H1 (cell line): Measurements from ENCODE around the gene RYR3.

Source experiments
- EZH2 ChIP-seq: fragments of 200-600 bp; sonication (generic); IDR thresholded peaks from 2 replicates; pipeline ENCODE4 v1.7.1; 2012; ENCODE audit warnings: low read depth, mild to moderate bottlenecking, moderate library complexity, low read length, inconsistent platforms; ENCODE audit not compliant: severe bottlenecking
- JUND ChIP-seq: IDR thresholded peaks from 2 replicates; pipeline ENCODE4 v1.6.1; 2011; ENCODE audit warnings: mild to moderate bottlenecking, improper control_type of control experiment, low read length
- KDM1A ChIP-seq: fragments of 200-600, 300-600 bp; sonication (generic); IDR thresholded peaks from 2 replicates; pipeline ENCODE4 v1.7.1; 2016; ENCODE audit warnings: mild to moderate bottlenecking, low read length, borderline replicate concordance
- KDM4A ChIP-seq: IDR thresholded peaks from one replicate; pipeline ENCODE4 v1.7.1; 2012; ENCODE audit warnings: low read depth, mild to moderate bottlenecking, moderate library complexity, low read length, inconsistent platforms; ENCODE audit not compliant: severe bottlenecking
- POLR2A ChIP-seq, 2 experiments: IDR thresholded peaks; 1 replicate in 1 of 2; 2 replicates in 1 of 2; pipeline ENCODE4 v1.6.1; 2011; ENCODE audit warnings: low read depth in 2 of 2, low read length in 2 of 2, mild to moderate bottlenecking in 2 of 2; ENCODE audit errors: control extremely low read depth in 1 of 2
- RXRA ChIP-seq: IDR thresholded peaks from 2 replicates; pipeline ENCODE4 v1.6.1; 2011; ENCODE audit warnings: low read depth, mild to moderate bottlenecking, low read length, moderate library complexity; ENCODE audit not compliant: insufficient read depth
- SUZ12 ChIP-seq: fragments of 200-600 bp; sonication (generic); IDR thresholded peaks from 2 replicates; pipeline ENCODE4 v1.6.1; 2012; ENCODE audit warnings: mild to moderate bottlenecking, inconsistent platforms, low read length, moderate library complexity, mixed read lengths
- TAF1 ChIP-seq: IDR thresholded peaks from 2 replicates; pipeline ENCODE4 v1.6.1; 2011; ENCODE audit warnings: mild to moderate bottlenecking, low read depth, low read length
- TF ChIP-seq, protein P1 (sequence below): IDR thresholded peaks from 2 replicates; pipeline ENCODE4 v1.6.1; 2011; ENCODE audit warnings: low read depth, mild to moderate bottlenecking, low read length; ENCODE audit not compliant: insufficient read depth
- TF ChIP-seq, protein P2 (sequence below), 3 experiments: IDR thresholded peaks; 1 replicate in 2 of 3; 2 replicates in 1 of 3; pipeline versions ENCODE4 v1.5.1 to v1.6.1; 2011; ENCODE audit warnings: low read length in 3 of 3, mild to moderate bottlenecking in 3 of 3, inconsistent platforms in 2 of 3, low read depth in 1 of 3, moderate library complexity in 1 of 3; ENCODE audit not compliant: insufficient read depth in 1 of 3; ENCODE audit errors: control extremely low read depth in 1 of 3

DNA sequence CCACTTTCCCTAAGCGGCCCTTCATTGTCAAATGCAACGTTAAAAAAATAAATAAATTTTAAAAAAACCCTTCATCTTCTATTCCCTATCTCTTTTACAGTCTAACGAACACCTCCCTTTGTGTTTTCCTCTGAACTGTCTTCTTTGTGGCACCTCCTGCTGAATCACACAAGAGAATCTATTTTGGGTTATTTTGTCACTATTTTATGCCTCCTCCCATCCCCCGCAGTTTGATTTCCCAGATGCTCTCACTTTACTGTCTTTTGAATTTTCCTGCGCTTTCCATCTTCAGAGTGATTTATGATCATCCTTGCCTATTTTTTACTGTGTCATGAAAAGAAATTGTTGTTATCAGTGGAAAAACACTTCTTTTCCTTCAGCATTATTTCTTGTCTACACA lies 32.5 kb downstream of the RYR3 start:
- TF ChIP-seq TAF1 = no peak
- TF ChIP-seq, protein P1, sequence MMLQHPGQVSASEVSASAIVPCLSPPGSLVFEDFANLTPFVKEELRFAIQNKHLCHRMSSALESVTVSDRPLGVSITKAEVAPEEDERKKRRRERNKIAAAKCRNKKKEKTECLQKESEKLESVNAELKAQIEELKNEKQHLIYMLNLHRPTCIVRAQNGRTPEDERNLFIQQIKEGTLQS = no peak
- no peak for TF ChIP-seq KDM4A
- no peak for TF ChIP-seq SUZ12
- TF ChIP-seq, protein P2, sequence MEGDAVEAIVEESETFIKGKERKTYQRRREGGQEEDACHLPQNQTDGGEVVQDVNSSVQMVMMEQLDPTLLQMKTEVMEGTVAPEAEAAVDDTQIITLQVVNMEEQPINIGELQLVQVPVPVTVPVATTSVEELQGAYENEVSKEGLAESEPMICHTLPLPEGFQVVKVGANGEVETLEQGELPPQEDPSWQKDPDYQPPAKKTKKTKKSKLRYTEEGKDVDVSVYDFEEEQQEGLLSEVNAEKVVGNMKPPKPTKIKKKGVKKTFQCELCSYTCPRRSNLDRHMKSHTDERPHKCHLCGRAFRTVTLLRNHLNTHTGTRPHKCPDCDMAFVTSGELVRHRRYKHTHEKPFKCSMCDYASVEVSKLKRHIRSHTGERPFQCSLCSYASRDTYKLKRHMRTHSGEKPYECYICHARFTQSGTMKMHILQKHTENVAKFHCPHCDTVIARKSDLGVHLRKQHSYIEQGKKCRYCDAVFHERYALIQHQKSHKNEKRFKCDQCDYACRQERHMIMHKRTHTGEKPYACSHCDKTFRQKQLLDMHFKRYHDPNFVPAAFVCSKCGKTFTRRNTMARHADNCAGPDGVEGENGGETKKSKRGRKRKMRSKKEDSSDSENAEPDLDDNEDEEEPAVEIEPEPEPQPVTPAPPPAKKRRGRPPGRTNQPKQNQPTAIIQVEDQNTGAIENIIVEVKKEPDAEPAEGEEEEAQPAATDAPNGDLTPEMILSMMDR (IDR thresholded peaks at IDR 0.05; ENCODE audit: control extremely low read depth in 1 of 3, insufficient read depth in 1 of 3, low read depth in 1 of 3, low read length in 3 of 3) = no peak
- TF ChIP-seq JUND = no peak
- no peak for TF ChIP-seq POLR2A (IDR thresholded peaks at IDR 0.05; ENCODE audit: control extremely low read depth in 1 of 2, low read depth in 2 of 2, low read length in 2 of 2)
- TF ChIP-seq EZH2 = no peak
- no peak for TF ChIP-seq KDM1A
- TF ChIP-seq RXRA = no peak
